Spleen (tissue), 7 donors: Measurements from ENCODE around the gene STAG1.
A peak's percentile ranks its signal among the peaks of the same experiment; 100 is the strongest.

ENCODE experiments used
- CTCF ChIP-seq, 11 experiments: fragments of 200-600 bp in 7 of 11; fragments of 450-650 bp in 4 of 11; sonication (generic) in 4 of 11; IDR thresholded peaks in 8 of 11; conservative IDR thresholded peaks in 3 of 11; 1 replicate in 7 of 11; 2 replicates in 4 of 11; pipeline versions ENCODE4 v1.4.0 to v1.8.0; 2016 to 2021; ENCODE audit warnings: antibody characterized with exemption in 11 of 11, inconsistent platforms in 4 of 11, mild to moderate bottlenecking in 1 of 11
- POLR2A ChIP-seq, 3 donors: fragments of 450-650 bp; IDR thresholded peaks; one replicate each; pipeline ENCODE4 v1.5.1; 2017; ENCODE audit warnings: antibody characterized with exemption in 3 of 3, mild to moderate bottlenecking in 1 of 3
- donor health status: DM: no; HTN: no; CAD: no; lungs with moderate emphysema.
- donor health status: DM: no; HTN: no; CAD: no.
- donor health status: DM: no; HTN: no; CAD: no.

GRCh38 chr3:136752422-136753325 is 496 bp upstream of the STAG1 start:
- TF ChIP-seq POLR2A (IDR thresholded peaks at IDR 0.05) (peak in 2 of 3 donors; percentile 47 to 51), CTCF (IDR thresholded peaks at IDR 0.05 in 8 of 11, conservative IDR thresholded peaks at IDR 0.05 in 3 of 11) (peak in 9 of 11 experiments; percentile 14 to 100 (median 100))
